Gastrocnemius medialis (tissue), 4 donors: ENCODE measurements around the gene SPPL2C. TPM values are rescaled to one million over a fixed set of nuclear protein-coding genes. Genes with fewer than 3 reads are reported as not detected.

Source experiments
- ATAC-seq, 2 donors: fragments of 150-250 bp; one replicate each; pipeline ENCODE4 v1.9.1; 2016
- DNase-seq, 2 donors: peaks; one replicate each; pipeline ENCODE4 v3.0.0-alpha.2; 2019
- H3K27ac ChIP-seq, 4 donors: fragments of 200-600 bp; sonication (generic); 1 replicate in 1 of 4; 2 replicates in 3 of 4; pipeline ENCODE4 v1.5.1; 2016 to 2018; ENCODE audit warnings: mild to moderate bottlenecking in 2 of 4, moderate library complexity in 1 of 4
- H3K27me3 ChIP-seq, 3 donors: fragments of 200-600 bp; sonication (generic) in 2 of 3; 1 replicate in 1 of 3; 2 replicates in 2 of 3; pipeline versions ENCODE4 v1.5.1 to v1.6.0; 2016 to 2019; ENCODE audit warnings: mild to moderate bottlenecking in 1 of 3, moderate library complexity in 1 of 3
- H3K36me3 ChIP-seq, 2 donors: fragments of 200-600 bp; sonication (generic) in 1 of 2; one replicate each; pipeline ENCODE4 v1.5.1; 2017 to 2018
- H3K4me1 ChIP-seq, 2 donors: fragments of 200-600 bp; sonication (generic) in 1 of 2; one replicate each; pipeline ENCODE4 v1.5.1; 2016 to 2017; ENCODE audit warnings: mild to moderate bottlenecking in 2 of 2
- H3K4me3 ChIP-seq, 4 donors: fragments of 200-600 bp; sonication (generic) in 3 of 4; 1 replicate in 1 of 4; 2 replicates in 3 of 4; pipeline ENCODE4 v1.5.1; 2016 to 2019; ENCODE audit warnings: mild to moderate bottlenecking in 2 of 4
- H3K9me3 ChIP-seq, 3 donors: fragments of 200-600 bp; sonication (generic) in 2 of 3; 1 replicate in 1 of 3; 2 replicates in 2 of 3; pipeline ENCODE4 v1.5.1; 2016 to 2019
- POLR2A ChIP-seq, 2 donors: fragments of 450-650 bp; IDR thresholded peaks; one replicate each; pipeline ENCODE4 v1.6.1; 2017; ENCODE audit warnings: antibody characterized with exemption in 2 of 2, mild to moderate bottlenecking in 2 of 2, moderate library complexity in 2 of 2
- in situ Hi-C, 4 donors: fragments of 200-750 bp; cut with MboI; loops; one replicate each; pipeline versions ENCODE4 v1.15.0 to v1.8.0; 2017; ENCODE audit warnings: low sequenced_read_pairs in 4 of 4
- intact Hi-C: fragments of 100-400 bp; cut with DNase I; formaldehyde crosslinking; loops from one replicate; pipeline ENCODE4 v1.15.1; 2023; ENCODE audit warnings: low total_unique reads
- total RNA-seq, 4 donors: library from RNA; depleted of rRNA; stranded (reverse); fragments of >200 nt; gene quantifications; one replicate each; pipeline versions ENCODE4 v1.1.0 to v1.2.3, GENCODE V29; 2016
- TF ChIP-seq, protein P1 (sequence below), 5 experiments: fragments of 450-650 bp in 3 of 5; fragments of 200-600 bp in 2 of 5; sonication (generic) in 2 of 5; IDR thresholded peaks in 4 of 5; conservative IDR thresholded peaks in 1 of 5; 1 replicate in 4 of 5; 2 replicates in 1 of 5; pipeline ENCODE4 v1.5.1; 2016 to 2019; ENCODE audit warnings: antibody characterized with exemption in 5 of 5, mild to moderate bottlenecking in 3 of 5, moderate library complexity in 3 of 5

SPPL2C gene
- total RNA-seq, 4 donors from 2014 or later: not detected

DNA sequence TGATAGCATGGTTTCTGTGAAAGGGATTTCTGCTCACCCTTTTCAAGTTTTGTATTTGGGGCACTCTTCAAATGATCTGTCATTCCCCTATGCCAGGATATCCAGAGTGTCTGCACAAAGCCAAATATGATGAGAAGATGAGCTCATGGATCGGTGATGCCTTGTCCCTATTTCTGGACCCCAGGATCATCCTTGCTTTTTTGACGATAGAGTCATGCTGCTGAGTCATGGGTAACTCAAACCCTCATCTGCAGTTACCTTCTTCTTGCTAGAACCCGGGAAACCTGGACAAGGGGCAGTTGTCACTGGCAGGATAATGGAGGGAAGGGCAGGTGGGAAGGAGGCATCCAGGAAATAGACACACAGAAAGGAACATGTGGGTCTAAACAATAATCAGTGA lies 31.9 kb downstream of the SPPL2C start:
- Histone ChIP-seq H3K36me3 (no peaks in the 10 kb centered on the region), H3K9me3 (no peaks in the 10 kb centered on the region), H3K27ac (no peak overlapping the region), H3K27me3 (no peaks in the 10 kb centered on the region), H3K4me1 (peaks cover 0 to 7% of the 10 kb centered on the region in 2 donors), H3K4me3 (no peak overlapping the region)
- intact Hi-C loops (no loop called here), in situ Hi-C loops (no loop called here)
- no peak for TF ChIP-seq POLR2A (IDR thresholded peaks at IDR 0.05)
- TF ChIP-seq, protein P1, sequence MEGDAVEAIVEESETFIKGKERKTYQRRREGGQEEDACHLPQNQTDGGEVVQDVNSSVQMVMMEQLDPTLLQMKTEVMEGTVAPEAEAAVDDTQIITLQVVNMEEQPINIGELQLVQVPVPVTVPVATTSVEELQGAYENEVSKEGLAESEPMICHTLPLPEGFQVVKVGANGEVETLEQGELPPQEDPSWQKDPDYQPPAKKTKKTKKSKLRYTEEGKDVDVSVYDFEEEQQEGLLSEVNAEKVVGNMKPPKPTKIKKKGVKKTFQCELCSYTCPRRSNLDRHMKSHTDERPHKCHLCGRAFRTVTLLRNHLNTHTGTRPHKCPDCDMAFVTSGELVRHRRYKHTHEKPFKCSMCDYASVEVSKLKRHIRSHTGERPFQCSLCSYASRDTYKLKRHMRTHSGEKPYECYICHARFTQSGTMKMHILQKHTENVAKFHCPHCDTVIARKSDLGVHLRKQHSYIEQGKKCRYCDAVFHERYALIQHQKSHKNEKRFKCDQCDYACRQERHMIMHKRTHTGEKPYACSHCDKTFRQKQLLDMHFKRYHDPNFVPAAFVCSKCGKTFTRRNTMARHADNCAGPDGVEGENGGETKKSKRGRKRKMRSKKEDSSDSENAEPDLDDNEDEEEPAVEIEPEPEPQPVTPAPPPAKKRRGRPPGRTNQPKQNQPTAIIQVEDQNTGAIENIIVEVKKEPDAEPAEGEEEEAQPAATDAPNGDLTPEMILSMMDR (IDR thresholded peaks at IDR 0.05 in 4 of 5, conservative IDR thresholded peaks at IDR 0.05 in 1 of 5): no peak
- ATAC-seq (peak in 1 of 2 donors; percentile 69), DNase-seq (no peak)

DNA sequence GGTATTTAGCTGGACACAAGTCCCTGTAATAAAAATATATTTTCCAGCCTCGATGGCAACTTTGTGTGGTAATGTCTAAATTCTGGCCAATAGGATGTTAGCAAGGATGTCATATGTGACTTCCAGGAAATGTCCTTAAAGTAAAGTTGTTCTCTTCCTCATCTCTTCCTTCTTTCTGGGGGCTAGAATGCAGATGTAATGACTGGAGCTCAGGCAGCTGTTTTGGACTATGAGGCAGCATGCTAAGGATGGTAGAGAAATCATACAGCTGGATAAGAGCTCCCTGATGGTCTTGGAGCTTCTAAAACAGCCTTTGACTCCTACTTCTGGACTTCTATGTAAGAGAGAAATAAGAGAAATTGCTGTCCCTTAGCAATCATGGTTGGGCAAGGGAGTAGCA lies 32.8 kb downstream of the SPPL2C start:
- H3K4me3 ChIP-seq: no peak overlapping the region
- no peak for TF ChIP-seq POLR2A (IDR thresholded peaks at IDR 0.05)
- no peaks in the 10 kb centered on the region for H3K9me3 ChIP-seq
- intact Hi-C loops: no loop called here
- H3K4me1 ChIP-seq: peaks cover under 1 to 7% of the 10 kb centered on the region in 2 donors
- DNase-seq (no peak), ATAC-seq (no peak)
- in situ Hi-C loops: no loop called here
- H3K27ac ChIP-seq: no peak overlapping the region
- H3K27me3 ChIP-seq: no peaks in the 10 kb centered on the region
- H3K36me3 ChIP-seq: no peaks in the 10 kb centered on the region

DNA sequence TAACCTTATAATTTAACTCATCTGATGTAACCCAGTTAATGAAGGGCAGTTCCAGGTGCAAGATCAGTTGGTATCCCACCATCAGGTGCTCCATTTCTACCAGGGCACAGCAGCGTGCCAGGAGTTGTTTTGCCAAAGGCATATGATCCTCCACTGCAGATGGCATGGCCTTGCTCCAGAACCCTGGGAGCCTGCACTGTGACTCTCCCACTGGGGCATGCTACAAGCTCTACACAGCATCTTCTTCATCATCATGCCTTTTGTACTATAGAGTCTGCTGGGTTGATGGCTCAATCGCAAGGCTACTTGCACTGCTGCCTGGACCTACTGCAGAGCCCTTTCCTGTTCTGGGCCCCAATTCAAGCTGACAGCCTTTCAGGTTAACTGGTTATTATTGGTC lies 38.4 kb downstream of the SPPL2C start:
- no peaks in the 10 kb centered on the region for H3K27me3 ChIP-seq
- intact Hi-C loops (no loop called here), in situ Hi-C loops (loop anchor here in 1 of 4 donors (10.0 kb wide), 1 partner anchor 62 kb away; no protein-coding TSS in a partner anchor)
- peak; percentile 39 to 77 for DNase-seq
- H3K27ac ChIP-seq: peak overlapping the region in 2 of 4 donors; percentile 45 to 47
- no peak for TF ChIP-seq POLR2A (IDR thresholded peaks at IDR 0.05)
- TF ChIP-seq, protein P1 (IDR thresholded peaks at IDR 0.05 in 4 of 5, conservative IDR thresholded peaks at IDR 0.05 in 1 of 5): no peak
- H3K4me3 ChIP-seq: no peak overlapping the region
- no peaks in the 10 kb centered on the region for H3K36me3 ChIP-seq
- no peaks in the 10 kb centered on the region for H3K9me3 ChIP-seq
- ATAC-seq: peak; percentile 88 to 90
- peaks cover 4 to 5% of the 10 kb centered on the region in 2 donors for H3K4me1 ChIP-seq

DNA sequence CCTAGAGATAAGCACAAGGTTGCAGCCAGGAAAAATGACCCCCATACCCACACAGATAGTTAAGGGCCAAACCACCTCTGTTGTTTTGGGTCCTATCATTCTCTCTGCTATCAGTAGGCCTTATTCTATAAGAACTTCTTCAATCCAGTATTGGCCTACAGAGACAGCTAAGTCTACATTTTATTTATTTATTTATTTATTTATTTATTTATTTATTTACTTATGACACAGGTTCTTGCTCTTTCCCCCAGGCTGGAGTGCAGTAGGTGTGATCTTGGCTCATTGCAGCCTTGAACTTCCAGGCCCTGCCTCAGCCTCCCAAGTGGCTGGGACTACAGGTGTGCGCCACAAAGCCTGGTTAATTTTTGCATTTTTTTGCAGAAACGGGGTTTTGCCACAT lies 42.2 kb downstream of the SPPL2C start:
- Histone ChIP-seq H3K36me3 (no peaks in the 10 kb centered on the region), H3K4me1 (peaks cover 4 to 5% of the 10 kb centered on the region in 2 donors), H3K9me3 (no peaks in the 10 kb centered on the region), H3K4me3 (no peak overlapping the region), H3K27ac (no peak overlapping the region), H3K27me3 (no peaks in the 10 kb centered on the region)
- in situ Hi-C loops (loop anchor here in 1 of 4 donors (10.0 kb wide), 1 partner anchor 58 kb away; no protein-coding TSS in a partner anchor), intact Hi-C loops (no loop called here)
- DNase-seq: no peak
- TF ChIP-seq POLR2A (IDR thresholded peaks at IDR 0.05): no peak
- TF ChIP-seq, protein P1 (IDR thresholded peaks at IDR 0.05 in 4 of 5, conservative IDR thresholded peaks at IDR 0.05 in 1 of 5): no peak
- no peak for ATAC-seq

DNA sequence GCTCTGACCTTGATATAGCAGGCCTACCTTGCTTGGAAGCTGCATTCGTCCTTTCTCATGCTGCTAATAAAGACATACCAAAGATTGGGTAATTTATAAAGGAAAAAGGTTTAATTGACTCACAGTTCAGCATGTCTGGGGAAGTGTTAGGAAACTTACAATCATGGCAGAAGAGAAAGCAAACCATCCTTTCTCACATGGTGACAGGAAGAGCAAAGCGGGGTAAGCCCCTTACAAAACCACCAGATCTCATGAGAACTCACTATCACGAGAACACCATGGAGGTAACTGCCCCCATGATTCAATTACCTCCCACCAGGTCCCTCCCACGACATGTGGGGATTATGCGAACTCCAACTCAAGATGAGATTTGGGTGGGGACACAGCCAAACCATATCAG lies 43.7 kb downstream of the SPPL2C start:
- ATAC-seq: no peak
- H3K9me3 ChIP-seq: no peaks in the 10 kb centered on the region
- intact Hi-C loops: no loop called here
- no peak overlapping the region for H3K4me3 ChIP-seq
- H3K27ac ChIP-seq: no peak overlapping the region
- H3K36me3 ChIP-seq: no peaks in the 10 kb centered on the region
- no peaks in the 10 kb centered on the region for H3K27me3 ChIP-seq
- TF ChIP-seq, protein P1 (IDR thresholded peaks at IDR 0.05 in 4 of 5, conservative IDR thresholded peaks at IDR 0.05 in 1 of 5): no peak
- TF ChIP-seq POLR2A (IDR thresholded peaks at IDR 0.05): no peak
- peaks cover under 1 to 3% of the 10 kb centered on the region in 2 donors for H3K4me1 ChIP-seq
- no peak for DNase-seq
- in situ Hi-C loops: loop anchor here in 1 of 4 donors (10.0 kb wide), 1 partner anchor 56 kb away; no protein-coding TSS in a partner anchor
